Measurements from ENCODE around the gene DENND1B.

DENND1B gene

DNA sequence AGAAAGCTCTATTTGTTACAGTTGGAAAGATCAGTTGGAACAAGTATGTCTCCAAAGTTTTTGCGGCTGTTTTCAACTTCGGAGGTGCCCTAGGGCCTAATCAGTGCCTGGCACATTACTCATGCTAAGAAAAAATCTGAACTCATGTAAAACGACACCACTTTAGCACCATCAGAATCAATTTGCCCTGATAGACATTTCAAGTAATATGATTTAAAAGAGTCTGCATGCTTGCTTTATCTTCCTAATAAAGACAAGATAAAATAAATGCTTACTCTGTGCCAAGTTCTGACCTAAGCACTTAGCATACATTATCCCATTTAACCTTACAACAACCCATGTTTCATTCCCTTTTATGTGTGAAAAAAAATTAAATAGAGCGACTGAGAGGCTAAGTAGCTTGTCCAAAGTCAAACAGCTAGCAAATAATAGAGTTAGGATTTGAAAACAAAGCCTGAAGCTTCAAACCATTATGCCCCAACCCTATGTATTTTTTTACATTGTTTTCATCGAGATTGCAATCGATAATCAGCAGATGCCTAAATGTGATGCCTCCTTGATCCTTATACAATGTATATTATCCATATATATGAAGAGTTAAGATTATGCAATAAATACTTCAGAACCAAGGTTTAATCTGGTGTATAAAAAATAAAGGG lies 91.3 kb downstream of the DENND1B start:
- no peak for DNase-seq (ENCODE audit: low spot score)

DNA sequence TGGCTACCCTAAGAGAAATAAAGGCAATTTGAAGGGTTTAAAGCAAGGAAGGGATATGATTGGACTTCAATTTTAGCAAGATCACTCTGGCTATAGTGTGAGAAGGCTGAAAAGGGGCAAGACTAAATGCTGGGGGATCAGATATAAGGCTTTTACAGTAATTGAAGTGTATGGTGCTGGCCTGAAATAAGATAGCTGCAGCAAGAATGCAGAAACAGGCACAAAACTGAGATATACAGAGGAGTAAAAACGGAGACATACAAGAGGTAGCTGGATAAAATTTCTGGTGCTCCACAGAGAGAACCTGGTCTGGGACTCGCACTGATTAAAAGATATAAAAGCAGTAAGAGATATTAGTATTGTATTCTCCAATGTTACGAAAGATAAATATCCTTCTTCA lies 92.0 kb downstream of the DENND1B start:
- no peak for DNase-seq (ENCODE audit: low spot score)

DNA sequence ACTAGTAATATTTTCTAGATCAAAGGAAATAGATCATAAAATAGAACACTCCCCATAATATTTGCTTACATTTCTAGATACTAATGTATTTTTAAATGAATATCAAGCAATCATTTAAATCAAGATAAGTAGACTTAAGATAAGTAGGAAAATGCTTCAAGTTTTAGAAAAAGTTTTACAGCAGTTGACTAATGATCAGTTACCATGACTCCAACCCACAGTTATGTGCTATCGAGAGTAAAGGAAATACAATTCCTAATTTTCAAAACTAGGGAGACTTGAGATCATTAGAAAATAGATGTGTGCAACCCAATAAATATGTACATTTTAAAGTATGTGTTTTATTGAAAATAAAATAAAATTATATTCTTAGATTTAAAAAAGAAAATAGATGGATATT lies 95.0 kb downstream of the DENND1B start:
- no peak for DNase-seq (ENCODE audit: low spot score)

DNA sequence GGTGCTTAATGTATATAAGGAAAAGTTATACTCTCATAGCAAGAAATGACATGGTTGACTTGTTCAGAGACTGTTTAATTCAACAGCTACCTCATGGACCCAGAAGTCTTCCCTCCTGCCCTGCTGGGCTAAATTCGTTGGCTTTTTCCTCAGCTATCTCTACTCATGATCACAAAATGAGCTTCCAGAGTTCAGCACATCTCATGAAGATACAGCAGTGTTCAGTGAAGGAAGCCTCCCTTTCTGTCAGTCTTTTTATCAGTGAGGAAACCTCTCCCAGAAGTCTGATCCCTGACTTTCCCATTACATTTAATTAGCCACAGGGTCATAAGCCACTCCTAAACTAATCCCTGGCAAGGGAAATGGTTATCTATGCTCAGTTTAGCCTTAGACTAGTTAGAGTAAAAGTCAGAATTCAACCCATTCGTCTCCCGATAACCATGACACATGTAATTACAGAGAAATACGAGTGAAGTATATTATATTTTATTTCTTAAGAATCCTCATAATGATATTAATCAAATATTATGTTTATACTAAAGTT lies 97.5 kb downstream of the DENND1B start:
- peak; percentile 26 for DNase-seq (ENCODE audit: low spot score)

DNA sequence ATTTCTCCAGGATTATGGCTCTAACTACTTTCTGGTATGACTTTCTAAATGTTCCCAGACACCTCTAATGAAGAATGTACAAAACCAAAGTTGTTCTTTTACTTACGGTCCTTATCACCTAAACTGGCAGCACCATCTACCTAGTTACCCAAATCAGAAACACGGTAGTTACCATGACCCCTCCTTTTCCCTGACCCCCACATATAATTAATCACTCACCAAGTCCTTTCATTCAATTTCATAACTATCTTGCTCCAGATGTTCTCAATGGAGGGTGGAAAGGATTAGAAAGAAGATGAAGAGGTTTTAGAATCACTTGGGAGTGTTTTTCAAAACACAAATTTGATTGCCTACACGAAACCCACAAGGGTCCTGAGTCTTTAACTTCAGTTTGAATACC lies 98.0 kb downstream of the DENND1B start:
- no peak for DNase-seq (ENCODE audit: low spot score)

DNA sequence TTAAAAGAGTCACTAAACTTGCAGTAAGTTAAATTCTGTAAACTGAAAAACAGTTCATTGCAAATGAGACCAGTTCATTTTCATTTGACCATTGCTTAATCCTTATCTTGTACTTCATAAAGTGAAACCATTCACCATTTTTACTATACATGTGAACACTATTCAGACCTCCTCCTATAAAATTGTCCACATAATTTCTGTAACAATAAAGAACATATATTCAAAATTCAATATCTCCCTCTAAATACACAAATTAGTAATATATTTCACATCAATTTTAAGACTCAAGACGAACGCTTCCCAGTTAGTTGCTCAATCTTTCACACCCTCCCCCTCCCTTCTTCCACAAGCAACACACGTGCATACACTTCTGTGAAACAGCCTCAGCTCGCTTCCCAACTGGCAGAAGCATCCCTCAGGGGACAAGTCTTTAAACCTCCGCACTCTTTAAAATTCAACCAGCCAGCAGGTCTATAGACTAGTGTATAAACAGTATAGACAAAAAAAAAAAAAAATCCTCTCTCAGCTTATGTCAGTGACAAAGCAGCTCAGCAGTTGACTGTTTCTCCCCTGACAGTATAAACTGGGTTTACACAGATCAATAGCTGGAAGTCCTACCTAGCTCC lies 99.6 kb downstream of the DENND1B start:
- DNase-seq (ENCODE audit: low spot score), result peak; percentile 71

DNA sequence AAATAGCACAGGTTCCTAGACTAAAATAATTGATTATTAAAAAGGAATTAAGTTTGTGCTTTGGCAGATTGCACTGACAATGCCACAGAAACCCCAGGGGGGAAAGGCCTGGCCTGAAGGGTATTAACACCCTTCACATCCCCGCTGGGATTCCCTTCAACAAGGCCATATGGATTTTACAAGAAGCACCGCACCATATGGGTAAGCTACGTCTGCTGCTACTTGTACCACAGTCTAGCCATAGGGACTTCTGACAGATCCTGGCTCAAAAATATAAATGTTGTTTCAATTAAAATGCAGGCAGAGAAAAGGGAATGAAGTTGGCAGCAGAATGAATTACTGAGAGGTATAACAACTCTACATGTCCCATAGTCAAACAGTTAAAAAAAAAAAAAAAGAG lies 101.0 kb downstream of the DENND1B start:
- DNase-seq (ENCODE audit: low spot score), result peak; percentile 81

DNA sequence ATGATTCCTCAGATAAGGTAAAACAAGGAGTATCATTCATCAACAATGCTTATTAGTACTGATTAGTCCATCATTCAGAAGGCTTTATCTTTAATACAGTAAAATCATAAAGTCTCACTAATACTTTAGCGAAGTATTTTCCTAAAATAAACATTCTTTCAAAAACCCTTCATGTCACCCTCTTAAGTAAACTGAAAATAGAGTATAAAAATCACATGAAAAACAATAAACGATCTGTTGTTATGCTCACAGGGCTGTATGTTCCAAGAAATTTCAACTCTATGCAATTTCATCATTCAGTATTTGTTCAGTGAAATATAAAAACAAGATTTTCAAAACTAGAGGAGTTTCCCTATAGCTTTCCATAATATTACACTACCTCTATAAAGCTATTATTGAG lies 102.0 kb downstream of the DENND1B start:
- DNase-seq (ENCODE audit: low spot score), result no peak

DNA sequence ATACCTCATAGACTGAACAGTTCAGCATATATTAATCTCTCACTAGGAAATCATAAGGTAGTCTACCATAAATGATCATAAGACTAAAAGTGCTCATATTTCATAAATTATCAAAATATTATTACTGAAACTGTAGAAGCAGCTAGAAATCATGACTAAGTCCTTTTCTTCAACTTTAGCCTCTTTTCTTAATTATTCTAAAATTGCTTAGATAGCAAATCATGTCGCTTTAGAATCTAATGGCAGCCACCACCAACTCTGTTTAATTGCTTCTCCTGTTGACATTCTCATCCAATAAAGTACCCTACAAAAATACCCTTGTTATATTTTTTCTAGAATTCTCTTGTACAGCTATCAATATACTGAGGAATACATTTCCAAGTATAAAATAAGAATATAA lies 102.9 kb downstream of the DENND1B start:
- DNase-seq (ENCODE audit: low spot score), result no peak

DNA sequence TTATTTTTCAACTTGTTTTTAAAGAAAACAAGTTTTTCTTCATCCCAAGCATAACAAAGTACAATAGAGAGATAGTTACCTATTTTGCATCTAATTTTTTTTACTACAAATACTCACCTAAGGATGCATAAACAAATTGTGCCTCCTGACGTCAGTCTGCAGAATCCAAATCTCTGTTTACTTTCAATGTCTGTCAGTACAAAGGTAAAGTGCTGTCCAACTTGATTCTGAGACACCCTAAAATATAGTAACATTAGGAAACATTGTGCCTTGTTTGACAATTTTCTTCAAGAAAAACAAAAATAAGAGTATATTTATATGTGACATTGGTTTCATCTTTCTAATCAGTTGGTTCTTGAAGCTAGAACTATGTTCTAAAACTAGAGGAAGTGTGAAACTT lies 103.4 kb downstream of the DENND1B start:
- no peak for DNase-seq (ENCODE audit: low spot score)

DNA sequence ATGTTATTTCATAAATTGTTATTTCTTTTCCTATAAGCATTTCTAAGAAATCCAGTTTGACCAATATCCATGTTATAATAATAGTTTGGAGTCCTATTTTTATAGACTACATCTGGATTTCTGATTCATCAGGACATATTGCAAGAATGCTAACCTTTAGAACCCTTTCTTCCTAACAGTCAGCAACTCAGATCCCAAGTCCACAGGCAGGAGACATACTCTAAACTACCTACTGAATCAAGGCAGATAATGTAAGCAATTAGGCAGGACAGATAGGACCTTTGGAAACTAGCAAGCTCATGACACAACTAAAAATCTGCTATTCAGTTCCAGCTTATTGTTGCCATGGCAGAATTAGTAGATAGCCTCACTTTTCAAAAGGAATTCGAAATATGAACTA lies 104.1 kb downstream of the DENND1B start:
- DNase-seq (ENCODE audit: low spot score), result no peak

DNA sequence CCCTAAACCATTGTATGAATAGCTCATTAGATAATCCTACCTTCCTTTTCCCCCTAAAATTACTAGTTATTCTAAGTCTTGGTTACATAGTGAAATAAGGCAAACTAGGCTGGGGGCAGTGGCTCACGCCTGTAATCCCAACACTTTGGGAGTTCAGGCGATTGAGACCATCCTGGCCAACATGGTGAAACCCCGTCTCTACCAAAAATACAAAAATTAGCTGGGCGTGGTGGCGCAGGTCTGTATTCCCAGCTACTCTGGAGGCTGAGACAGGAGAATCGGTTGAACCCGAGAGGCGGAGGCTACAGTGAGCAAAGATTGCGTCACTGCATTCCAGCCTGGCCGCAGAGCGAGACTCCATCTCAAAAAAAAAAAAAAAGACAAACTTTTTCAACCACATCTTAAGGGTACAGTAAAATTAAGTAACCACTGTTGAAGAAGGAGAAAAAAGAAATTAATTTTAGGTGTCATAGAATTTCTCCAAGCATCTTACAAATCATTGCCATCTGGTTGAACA lies 108.5 kb downstream of the DENND1B start:
- DNase-seq (ENCODE audit: low spot score), result no peak

DNA sequence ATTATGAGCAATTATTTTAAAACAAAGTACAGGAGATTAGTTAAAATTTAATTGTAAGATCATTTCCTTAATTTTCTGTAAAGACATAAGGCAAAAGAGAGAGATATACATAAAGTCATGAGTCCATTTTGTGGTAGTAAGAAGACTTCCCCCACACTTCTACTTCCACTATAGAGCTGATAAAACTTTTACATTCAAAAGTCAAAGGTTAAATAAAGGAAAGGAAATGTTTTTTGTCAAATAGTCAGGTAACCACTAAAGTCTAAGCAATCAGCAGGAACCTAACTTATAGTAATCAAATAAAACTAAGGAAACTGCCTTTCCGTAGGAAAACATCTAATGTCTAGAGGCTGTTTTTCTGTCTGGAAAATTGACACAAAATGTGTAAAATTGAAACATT lies 110.9 kb downstream of the DENND1B start:
- DNase-seq (ENCODE audit: low spot score), result no peak

DNA sequence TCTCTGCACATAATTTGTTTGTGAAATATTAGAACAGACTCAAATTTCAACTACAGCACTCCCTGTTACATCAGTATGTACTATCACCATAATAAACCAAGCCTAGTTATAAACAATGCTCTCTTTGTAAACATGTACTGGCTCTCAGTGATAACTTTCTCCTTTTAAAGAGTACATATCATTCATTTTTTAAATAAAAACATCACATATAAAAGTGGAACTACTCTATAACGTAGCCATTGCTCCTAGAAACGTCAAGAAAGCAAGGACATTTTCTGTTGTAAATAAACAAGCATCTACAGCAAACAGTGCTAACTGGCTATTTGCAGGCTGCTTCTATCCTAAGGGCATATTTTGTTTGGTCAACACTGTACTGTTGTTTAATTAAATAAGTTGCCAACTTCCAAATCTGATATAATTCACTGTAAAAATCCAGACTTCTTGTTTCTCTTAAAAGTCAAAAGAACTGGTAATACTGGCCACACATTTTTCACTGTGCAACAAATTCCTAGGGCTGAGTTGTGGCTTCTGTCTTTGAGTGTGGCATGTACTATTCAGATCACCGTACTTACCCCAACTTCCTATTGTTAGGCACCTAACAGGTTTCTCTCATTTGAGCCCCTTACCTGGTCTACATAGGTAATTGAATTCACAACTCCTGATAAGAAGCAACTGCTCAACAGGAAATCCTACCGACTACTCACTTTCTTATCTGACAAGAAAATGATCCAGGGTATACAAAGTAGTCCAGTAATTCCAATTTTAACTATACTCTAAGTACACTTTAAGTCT lies 111.9 kb downstream of the DENND1B start:
- no peak for DNase-seq (ENCODE audit: low spot score)

DNA sequence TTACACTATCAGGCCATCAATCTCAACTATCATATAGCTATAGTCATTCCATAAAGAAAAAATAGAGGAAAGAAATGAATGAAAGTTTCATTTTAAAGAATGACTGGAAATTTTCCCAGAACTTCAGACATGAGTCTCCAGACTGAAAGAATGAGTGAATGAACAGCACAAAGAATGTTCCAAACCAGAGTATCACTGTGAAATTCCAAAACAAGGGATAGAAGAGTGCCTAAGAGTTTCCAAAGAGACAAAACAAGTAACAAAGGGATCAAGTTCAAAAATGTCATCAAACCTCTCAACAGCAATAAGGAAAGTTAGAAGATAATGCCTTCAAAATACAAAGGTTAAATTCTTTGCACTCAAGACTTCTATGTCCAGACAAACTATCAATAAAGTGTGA lies 114.9 kb downstream of the DENND1B start:
- no peak for DNase-seq (ENCODE audit: low spot score)

DNA sequence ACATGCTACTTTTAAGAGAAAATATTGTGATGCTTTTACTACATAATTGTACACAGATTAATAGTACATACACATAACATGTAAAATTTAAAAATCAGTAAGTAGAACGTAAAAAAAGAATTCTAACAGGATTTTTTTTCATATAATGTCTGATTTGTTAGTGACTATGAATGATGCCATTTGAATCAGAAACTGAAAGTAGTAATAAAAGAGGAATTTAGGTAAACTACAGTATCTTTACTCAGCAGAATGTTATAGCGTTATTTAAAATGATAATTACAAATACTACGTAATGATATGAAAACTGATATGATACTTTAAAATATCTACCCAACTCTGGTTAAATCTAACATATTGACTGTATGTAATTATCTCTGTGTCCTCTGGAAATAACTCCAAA lies 116.1 kb downstream of the DENND1B start:
- DNase-seq (ENCODE audit: low spot score), result no peak

DNA sequence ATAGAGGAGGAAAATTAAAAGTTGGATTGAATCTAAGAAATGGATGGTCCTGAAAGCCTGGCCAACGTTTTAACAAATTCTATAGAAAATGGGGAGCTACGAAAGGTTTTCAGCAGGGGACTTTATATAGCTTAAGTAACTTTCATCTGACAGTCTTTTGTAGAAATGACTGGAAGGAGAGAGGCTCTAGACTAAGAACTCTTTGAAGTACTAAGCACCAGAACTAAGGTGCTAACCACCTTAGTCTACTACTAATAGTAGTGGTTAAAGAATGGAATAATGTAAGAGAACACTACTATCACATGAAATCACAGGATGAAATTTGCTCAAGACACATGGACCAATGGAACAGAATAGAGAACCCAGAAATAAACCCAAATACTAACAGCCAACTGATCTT lies 126.1 kb downstream of the DENND1B start:
- no peak for DNase-seq (ENCODE audit: low spot score)

DNA sequence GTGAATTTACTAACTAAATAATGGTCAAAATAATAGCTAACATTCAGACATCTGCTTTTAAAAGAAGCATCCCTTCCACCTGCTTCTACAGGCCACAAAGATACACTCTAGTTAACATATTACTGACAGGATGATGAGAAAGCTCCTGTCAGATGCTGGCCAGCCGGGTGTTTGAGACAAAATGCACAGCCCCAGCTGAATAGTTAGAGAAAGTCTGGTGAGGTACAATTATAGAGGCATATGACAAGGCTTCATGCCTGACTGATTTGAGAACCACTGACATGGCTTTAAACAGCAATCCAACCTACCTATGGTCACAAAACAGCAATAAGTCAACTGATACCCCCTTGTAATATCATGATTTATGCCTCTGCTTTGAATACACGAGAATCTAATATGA lies 137.0 kb downstream of the DENND1B start:
- DNase-seq (ENCODE audit: low spot score), result no peak

DNA sequence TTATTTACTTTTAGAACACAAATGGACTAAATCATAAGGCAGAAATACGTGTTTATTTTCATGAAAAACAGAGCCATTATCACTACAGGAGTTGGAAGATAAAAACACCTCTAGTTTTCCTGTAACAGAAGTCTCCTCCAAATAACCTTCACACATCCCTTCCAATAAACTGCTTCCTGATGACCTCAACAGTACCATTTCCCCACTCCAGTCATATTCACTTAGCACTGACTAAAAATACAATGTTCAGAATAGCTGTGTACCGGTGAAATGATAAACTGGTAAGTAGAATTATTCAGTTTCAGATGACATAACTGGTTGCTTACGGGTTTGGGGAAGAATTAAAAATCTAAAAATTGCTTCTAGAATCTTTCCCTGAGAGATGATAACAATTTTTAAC lies 137.9 kb downstream of the DENND1B start:
- no peak for DNase-seq (ENCODE audit: low spot score)

DNA sequence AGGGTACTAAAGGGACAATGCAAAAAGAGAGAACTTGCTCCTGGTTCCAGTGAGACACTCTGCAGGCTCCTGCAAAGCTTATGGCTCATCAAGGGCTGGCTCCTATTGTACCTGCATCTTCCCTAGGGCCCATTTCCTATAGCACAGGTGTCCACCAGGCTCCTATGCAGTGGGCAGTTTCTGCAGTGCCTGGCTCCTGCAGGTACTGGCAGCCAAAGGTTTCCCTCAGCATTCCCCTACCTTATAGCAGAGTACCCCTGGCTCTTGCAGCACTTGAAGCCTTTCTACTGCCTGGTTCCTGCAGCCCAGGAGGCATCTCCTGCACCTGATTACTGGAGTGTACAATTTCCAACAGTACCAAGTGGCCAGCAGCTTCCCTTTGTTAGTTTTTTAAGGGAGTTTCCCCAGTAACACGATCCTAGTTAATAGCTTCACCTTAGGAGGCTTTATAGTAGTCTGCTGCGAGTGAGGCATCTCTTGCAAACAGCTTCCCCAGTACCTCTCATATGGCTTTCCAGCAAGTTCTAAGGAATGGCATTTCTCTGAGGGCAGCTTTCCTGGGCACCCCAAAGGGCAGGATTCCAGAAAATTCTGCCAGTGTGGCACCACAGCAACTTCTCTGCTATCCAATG lies 141.7 kb downstream of the DENND1B start:
- DNase-seq (ENCODE audit: low spot score), result no peak

DNA sequence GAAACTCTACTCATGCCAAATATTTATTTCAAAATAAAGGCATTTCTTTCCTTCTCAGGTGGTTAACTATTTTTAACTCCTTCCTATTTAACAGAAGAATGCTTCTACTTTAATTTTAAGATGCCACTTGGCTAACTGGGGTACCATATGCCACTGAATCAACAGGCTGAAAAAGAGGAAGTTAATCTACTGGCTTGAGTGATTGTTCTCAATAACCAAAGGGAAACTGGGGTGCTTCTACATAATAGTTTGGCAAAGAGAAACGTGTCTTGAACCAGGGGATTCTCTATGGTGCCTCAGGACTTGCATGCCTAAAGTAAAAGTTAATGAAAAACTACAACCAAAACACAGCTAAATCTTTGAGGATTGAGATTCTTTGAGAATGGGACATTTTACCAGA lies 142.6 kb downstream of the DENND1B start:
- no peak for DNase-seq (ENCODE audit: low spot score)

DNA sequence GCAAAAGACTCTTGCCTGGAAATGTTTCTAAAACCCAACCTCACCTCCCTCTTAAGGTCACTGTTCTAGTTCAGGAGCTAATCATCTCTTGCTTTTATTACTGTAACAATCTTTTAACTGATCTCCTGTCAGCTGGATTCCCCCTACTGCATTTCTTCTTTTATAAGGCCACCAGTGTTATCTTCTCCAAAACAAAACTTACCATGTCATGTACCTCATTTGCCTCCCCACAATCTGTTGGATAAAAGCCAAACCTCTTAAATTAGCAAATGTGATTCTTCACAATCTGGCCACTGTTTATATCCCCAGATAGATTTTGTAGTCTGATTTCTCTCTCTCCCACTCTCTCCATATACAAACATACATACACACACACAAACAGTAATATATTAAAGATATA lies 143.3 kb downstream of the DENND1B start:
- no peak for DNase-seq (ENCODE audit: low spot score)

DNA sequence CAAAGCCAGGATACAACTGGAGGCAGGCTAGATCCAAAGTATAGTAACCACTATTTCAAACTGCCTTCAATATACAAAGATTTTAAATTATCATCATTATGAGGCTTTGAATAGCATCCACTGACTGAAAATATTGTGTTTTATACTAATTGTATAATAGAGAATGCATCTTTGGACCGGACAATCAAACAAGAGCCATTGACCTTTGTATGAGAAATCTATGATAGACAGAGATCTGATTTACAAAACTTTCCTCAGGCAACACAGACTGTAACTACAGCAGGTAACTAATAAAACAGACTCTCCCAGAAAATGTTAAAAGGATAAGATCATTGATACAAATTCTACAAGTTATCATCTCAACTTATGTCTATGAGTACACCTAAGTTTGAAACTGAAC lies 152.9 kb downstream of the DENND1B start:
- DNase-seq (ENCODE audit: low spot score), result no peak

Data from D341Med (cell line).